Measurements from ENCODE around the gene KIAA0319L. TPM values are rescaled to one million over a fixed set of nuclear protein-coding genes. Genes with fewer than 3 reads are reported as not detected.

The KIAA0319L gene
- total RNA-seq, 1 experiment from 2014 or later: 20.9 TPM

GRCh38 chr1:35507947-35508346 lies 49.3 kb downstream of the KIAA0319L start:
- no peak overlapping the region for H3K9ac ChIP-seq (ENCODE audit: low read length)
- no TSS peak for BruUV-seq (replicated peaks)
- peaks cover 15% of the 10 kb centered on the region; the same call in 1 of the 2 replicates for H4K20me1 ChIP-seq (ENCODE audit: low read length)
- H3K27me3 ChIP-seq (ENCODE audit: low read length): no peaks in the 10 kb centered on the region
- H3K36me3 ChIP-seq (ENCODE audit: low read depth, low read length): no peaks in the 10 kb centered on the region
- no peaks in the 10 kb centered on the region for H3K9me2 ChIP-seq (replicated peaks; ENCODE audit: low read length)
- TF ChIP-seq EZH2phosphoT487 (IDR thresholded peaks at IDR 0.05; ENCODE audit: borderline replicate concordance, low read length): no peak
- TF ChIP-seq CTCF (conservative IDR thresholded peaks at IDR 0.05; ENCODE audit: low read depth, low read length): no peak
- no peak for TF ChIP-seq EZH2 (IDR thresholded peaks at IDR 0.05; ENCODE audit: low read length, unreplicated experiment)
- H3K79me2 ChIP-seq (ENCODE audit: low read length): 0 out of 2 replicates have a peak, but pooled peaks cover 11% of the 10 kb centered on the region
- H3K4me2 ChIP-seq (ENCODE audit: low read length): no peak overlapping the region
- H3K4me1 ChIP-seq (ENCODE audit: insufficient read depth, low read length): peaks cover 32% of the 10 kb centered on the region
- no peak for ATAC-seq
- DNase-seq: no peak
- CTCF ChIA-PET: no interaction called here
- no peaks in the 10 kb centered on the region for H3K9me3 ChIP-seq (ENCODE audit: low read length)
- intact Hi-C loops (cut with micrococcal nuclease): loop anchor here (5.0 kb wide), 2 partner anchors 41 to 56 kb away; no protein-coding TSS in a partner anchor
- POLR2A ChIA-PET (ENCODE audit: unreplicated experiment): no interaction called here
- no peak overlapping the region for H3K27ac ChIP-seq (ENCODE audit: low read length)
- H3F3A ChIP-seq (ENCODE audit: low read length, unreplicated experiment): peaks cover 7% of the 10 kb centered on the region
- no peak overlapping the region for H2AFZ ChIP-seq (ENCODE audit: low read length)
- no peak overlapping the region for H3K4me3 ChIP-seq (ENCODE audit: low read length)

DNA sequence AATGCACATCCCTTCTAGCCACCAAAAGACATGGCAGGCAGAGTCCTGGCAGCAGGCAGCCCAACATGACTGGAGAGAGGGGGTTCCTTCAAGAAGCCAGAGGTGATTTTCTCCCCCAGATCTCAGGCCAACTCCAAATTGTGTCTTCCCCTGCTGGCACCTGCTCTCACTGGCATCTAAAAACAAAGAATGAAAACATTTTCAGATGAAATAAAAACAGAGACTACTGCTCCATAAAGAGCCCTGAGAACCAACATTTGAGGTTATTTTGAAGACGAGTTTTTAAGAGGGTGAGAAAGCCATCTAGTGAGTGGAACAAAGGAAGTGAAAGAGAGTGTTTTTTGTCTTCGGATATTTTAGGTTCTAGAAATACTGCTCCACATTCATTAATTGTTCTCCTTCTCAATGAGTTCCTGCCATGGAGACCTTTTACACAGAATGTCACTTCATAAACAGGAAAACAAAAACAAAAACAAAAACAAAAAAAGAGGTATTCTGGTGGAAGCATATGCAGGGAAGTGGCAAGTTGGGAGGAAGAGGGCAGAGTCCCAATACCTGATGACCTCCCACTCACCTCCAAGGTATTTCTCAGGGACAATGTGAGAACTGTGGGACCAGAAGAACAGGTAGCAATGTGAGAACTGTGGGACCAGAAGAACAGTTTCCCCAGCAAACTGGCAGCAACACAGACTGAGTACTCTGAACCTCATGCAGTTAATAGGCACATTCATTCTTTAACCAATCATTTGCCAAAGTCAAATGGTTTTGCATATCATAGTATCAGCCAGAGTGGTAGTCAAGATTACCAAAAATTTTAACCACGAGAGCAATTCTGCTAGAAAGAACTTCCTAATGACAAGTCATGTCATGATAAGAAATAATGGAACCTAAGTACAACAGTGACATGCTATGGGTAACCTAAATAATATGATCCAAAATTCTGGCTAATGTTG lies 50.0 kb downstream of the KIAA0319L start:
- intact Hi-C loops (cut with micrococcal nuclease): loop anchor here (1.0 to 5.0 kb wide), 4 partner anchors 36 to 55 kb away; no protein-coding TSS in a partner anchor
- DNase-seq: peak; percentile 12
- peak overlapping the region; percentile 14 for H3K9ac ChIP-seq (ENCODE audit: low read length)
- H2AFZ ChIP-seq (ENCODE audit: low read length): no peak overlapping the region
- no peaks in the 10 kb centered on the region for H3K27me3 ChIP-seq (ENCODE audit: low read length)
- POLR2A ChIA-PET (ENCODE audit: unreplicated experiment): no interaction called here
- peaks cover 32% of the 10 kb centered on the region for H3K4me1 ChIP-seq (ENCODE audit: insufficient read depth, low read length)
- no TSS peak for BruUV-seq (replicated peaks)
- H3K9me3 ChIP-seq (ENCODE audit: low read length): no peaks in the 10 kb centered on the region
- no peaks in the 10 kb centered on the region for H3K9me2 ChIP-seq (replicated peaks; ENCODE audit: low read length)
- 0 out of 2 replicates have a peak, but pooled peaks cover 11% of the 10 kb centered on the region for H3K79me2 ChIP-seq (ENCODE audit: low read length)
- peaks cover 7% of the 10 kb centered on the region for H3F3A ChIP-seq (ENCODE audit: low read length, unreplicated experiment)
- peak overlapping the region; percentile 38 for H3K4me2 ChIP-seq (ENCODE audit: low read length)
- no peaks in the 10 kb centered on the region for H3K36me3 ChIP-seq (ENCODE audit: low read depth, low read length)
- TF ChIP-seq CTCF (conservative IDR thresholded peaks at IDR 0.05; ENCODE audit: low read depth, low read length) (no peak; the same call in 1 of the 2 replicates), EZH2 (IDR thresholded peaks at IDR 0.05; ENCODE audit: low read length, unreplicated experiment) (no peak), EZH2phosphoT487 (IDR thresholded peaks at IDR 0.05; ENCODE audit: borderline replicate concordance, low read length) (no peak)
- ATAC-seq: no peak
- peak overlapping the region; percentile 90 for H3K27ac ChIP-seq (ENCODE audit: low read length)
- peaks cover 15% of the 10 kb centered on the region; the same call in 1 of the 2 replicates for H4K20me1 ChIP-seq (ENCODE audit: low read length)
- CTCF ChIA-PET: no interaction called here
- no peak overlapping the region for H3K4me3 ChIP-seq (ENCODE audit: low read length)

Data from PC-3 (cell line).